Activated T-helper 9 cell treated with anti-CD3 and anti-CD28 coated beads, Interleukin-2, amount 50 U/mL, for 16 hours (primary cell): Measurements from ENCODE around the gene GMPPA.

Experiments used
- DNase-seq: peaks from one replicate; pipeline ENCODE4 v3.0.0-alpha.2; 2020; ENCODE audit warnings: low read depth

Gene GMPPA

GRCh38 chr2:219468410-219469185 is 30.1 kb upstream of the GMPPA start:
- no peak for DNase-seq

- DNase-seq: no peak
Measured at GRCh38 chr2:219469186-219469724, 29.4 kb upstream of the GMPPA start.

GRCh38 chr2:219470429-219470828 is 28.3 kb upstream of the GMPPA start:
- DNase-seq: no peak

GRCh38 chr2:219471476-219472371 is 27.0 kb upstream of the GMPPA start:
- no peak for DNase-seq

- no peak for DNase-seq
Measured at GRCh38 chr2:219472629-219473187, 26.0 kb upstream of the GMPPA start.

- no peak for DNase-seq
Measured at GRCh38 chr2:219473511-219473910, 25.2 kb upstream of the GMPPA start.

GRCh38 chr2:219474285-219475060 is 24.2 kb upstream of the GMPPA start:
- DNase-seq: no peak

GRCh38 chr2:219475278-219475677 is 23.4 kb upstream of the GMPPA start:
- DNase-seq: no peak

GRCh38 chr2:219475697-219476651 is 22.7 kb upstream of the GMPPA start:
- peak; percentile 35 for DNase-seq

GRCh38 chr2:219476652-219477151 is 22.0 kb upstream of the GMPPA start:
- no peak for DNase-seq

GRCh38 chr2:219477179-219477578 is 21.5 kb upstream of the GMPPA start:
- no peak for DNase-seq

GRCh38 chr2:219477815-219478214 is 20.9 kb upstream of the GMPPA start:
- no peak for DNase-seq

GRCh38 chr2:219478916-219479315 is 19.8 kb upstream of the GMPPA start:
- no peak for DNase-seq

- DNase-seq: no peak
Measured at GRCh38 chr2:219480004-219480403, 18.7 kb upstream of the GMPPA start.

GRCh38 chr2:219482674-219483405 is 15.9 kb upstream of the GMPPA start:
- no peak for DNase-seq

GRCh38 chr2:219483451-219484342 is 15.0 kb upstream of the GMPPA start:
- DNase-seq: no peak

- DNase-seq: no peak
Measured at GRCh38 chr2:219484343-219485200, 14.1 kb upstream of the GMPPA start.

GRCh38 chr2:219485201-219485580 is 13.5 kb upstream of the GMPPA start:
- no peak for DNase-seq
